BE2C (cell line): Measurements from ENCODE around the gene CBFA2T2.

ENCODE experiments used
- DNase-seq: peaks from one replicate; pipeline ENCODE4 v3.0.0-alpha.2; 2020
- H3K27me3 ChIP-seq: fragments of 250-450 bp; sonication (Bioruptor Pico); 2 replicates; pipeline ENCODE4 v1.5.1; 2020; ENCODE audit warnings: mild to moderate bottlenecking
- H3K36me3 ChIP-seq: fragments of 250-450 bp; sonication (Bioruptor Pico); 2 replicates; pipeline ENCODE4 v1.5.1; 2020; ENCODE audit warnings: mild to moderate bottlenecking
- H3K4me1 ChIP-seq: fragments of 250-450 bp; sonication (Bioruptor Pico); 2 replicates; pipeline ENCODE4 v1.5.1; 2020
- H3K4me3 ChIP-seq: 2 replicates; pipeline ENCODE4 v1.5.1; 2011; ENCODE audit warnings: low read depth, low read length
- H3K9me3 ChIP-seq: fragments of 250-450 bp; sonication (Bioruptor Pico); 2 replicates; pipeline ENCODE4 v1.5.1; 2020
- TF ChIP-seq, protein P1 (sequence below): IDR thresholded peaks from 2 replicates; pipeline ENCODE4 v1.5.1; 2012; ENCODE audit warnings: mild to moderate bottlenecking, low read depth, low read length

CBFA2T2 gene

DNA sequence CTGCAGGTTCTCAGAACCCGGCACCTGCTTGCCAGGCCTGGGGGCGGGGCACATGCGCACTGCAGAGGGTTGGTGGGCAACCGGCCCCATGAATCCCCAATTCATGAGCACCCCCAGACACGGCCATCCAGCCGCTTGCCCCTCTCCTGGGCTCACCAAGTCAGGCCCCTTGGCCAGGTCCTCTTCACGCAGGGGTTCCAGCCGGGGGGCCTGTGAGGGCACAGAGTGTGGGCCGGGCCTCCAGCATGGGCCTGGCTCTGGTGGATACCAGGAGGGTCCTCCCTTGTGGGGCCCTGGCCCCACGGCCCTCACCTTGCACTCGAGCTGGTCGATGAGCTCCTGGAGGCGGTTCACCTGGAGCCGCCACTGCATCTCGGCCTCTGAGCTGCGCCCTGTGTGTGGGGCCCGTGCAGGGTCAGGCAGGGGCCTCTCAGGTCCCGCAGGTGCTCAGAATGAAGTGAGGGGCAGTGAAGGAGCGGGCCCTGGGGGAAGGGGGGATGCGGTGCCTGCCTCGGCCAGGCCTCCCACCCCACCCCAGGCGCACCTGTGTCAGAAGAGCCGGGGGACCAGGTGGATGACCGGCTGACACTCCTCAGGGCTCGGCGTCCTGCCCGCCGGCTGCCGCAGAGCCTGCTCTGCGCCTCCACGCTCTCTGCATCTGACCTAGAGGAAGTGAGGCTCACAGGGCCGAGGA, 169.6 kb downstream of the CBFA2T2 start:
- H3K4me1 ChIP-seq = no peaks in the 10 kb centered on the region
- H3K27me3 ChIP-seq = no peaks in the 10 kb centered on the region

DNA sequence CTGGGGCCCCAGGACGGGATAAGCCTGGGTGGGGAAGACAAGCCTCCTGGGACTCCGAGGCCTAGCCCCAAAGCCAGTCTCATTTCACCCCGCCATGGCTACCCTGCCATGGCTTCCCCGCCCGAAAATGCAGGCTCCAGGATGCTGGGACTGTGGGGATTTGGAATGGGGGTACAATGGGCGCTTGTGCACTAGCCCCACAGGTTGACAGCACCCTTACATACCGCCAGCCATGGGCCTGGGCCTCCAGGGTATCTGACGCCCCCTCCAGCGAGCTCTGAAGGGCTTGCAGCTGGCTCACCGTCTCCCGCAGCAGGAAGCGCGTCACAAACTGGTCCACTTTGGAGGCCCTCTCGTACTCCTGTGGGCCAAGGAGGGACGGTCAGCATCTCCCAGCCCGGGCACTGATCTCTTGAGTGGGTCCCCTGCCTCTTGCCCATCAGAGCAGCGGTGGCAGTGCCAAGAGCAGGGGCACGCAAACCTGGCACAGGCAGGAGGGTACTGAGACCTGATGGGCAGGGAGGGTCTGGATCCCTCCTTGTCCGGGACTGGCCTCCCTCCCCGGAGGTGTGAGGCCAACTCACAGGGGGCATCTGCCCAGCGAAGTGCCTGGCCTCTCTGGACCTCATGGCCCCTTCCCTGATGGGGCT, 170.3 kb downstream of the CBFA2T2 start:
- Histone ChIP-seq H3K4me3 (no peak overlapping the region), H3K9me3 (no peaks in the 10 kb centered on the region), H3K27me3 (no peaks in the 10 kb centered on the region), H3K36me3 (peaks cover 13% of the 10 kb centered on the region), H3K4me1 (no peaks in the 10 kb centered on the region)
- TF ChIP-seq, protein P1, sequence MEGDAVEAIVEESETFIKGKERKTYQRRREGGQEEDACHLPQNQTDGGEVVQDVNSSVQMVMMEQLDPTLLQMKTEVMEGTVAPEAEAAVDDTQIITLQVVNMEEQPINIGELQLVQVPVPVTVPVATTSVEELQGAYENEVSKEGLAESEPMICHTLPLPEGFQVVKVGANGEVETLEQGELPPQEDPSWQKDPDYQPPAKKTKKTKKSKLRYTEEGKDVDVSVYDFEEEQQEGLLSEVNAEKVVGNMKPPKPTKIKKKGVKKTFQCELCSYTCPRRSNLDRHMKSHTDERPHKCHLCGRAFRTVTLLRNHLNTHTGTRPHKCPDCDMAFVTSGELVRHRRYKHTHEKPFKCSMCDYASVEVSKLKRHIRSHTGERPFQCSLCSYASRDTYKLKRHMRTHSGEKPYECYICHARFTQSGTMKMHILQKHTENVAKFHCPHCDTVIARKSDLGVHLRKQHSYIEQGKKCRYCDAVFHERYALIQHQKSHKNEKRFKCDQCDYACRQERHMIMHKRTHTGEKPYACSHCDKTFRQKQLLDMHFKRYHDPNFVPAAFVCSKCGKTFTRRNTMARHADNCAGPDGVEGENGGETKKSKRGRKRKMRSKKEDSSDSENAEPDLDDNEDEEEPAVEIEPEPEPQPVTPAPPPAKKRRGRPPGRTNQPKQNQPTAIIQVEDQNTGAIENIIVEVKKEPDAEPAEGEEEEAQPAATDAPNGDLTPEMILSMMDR = no peak
- DNase-seq = no peak

More for the DNA sequence above, 169.6 kb downstream of the CBFA2T2 start:
- TF ChIP-seq, protein P1 = no peak
- Histone ChIP-seq H3K4me3 (no peak overlapping the region), H3K36me3 (peaks cover 13% of the 10 kb centered on the region), H3K9me3 (no peaks in the 10 kb centered on the region)
- DNase-seq = no peak

DNA sequence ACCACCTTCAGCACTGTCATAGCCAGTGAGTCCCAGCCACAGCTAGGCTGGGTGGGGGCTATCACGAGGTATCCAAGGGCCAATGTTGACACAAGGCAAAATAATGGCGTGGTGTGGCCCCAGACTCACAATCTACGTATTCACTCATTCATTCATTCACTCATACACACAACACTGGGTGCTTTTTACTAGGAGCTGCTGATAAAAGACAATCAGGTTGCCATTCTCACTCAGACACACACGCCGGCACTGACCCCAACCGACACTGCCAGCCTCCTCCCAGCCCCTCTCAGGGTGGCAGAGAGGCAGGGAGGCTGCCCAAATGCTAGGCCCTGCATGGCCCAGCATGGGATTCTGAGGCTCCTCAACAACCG, 170.8 kb downstream of the CBFA2T2 start:
- Histone ChIP-seq H3K4me1 (no peaks in the 10 kb centered on the region), H3K4me3 (no peak overlapping the region), H3K27me3 (no peaks in the 10 kb centered on the region), H3K36me3 (peaks cover 13% of the 10 kb centered on the region), H3K9me3 (no peaks in the 10 kb centered on the region)
- TF ChIP-seq, protein P1 = no peak
- no peak for DNase-seq

DNA sequence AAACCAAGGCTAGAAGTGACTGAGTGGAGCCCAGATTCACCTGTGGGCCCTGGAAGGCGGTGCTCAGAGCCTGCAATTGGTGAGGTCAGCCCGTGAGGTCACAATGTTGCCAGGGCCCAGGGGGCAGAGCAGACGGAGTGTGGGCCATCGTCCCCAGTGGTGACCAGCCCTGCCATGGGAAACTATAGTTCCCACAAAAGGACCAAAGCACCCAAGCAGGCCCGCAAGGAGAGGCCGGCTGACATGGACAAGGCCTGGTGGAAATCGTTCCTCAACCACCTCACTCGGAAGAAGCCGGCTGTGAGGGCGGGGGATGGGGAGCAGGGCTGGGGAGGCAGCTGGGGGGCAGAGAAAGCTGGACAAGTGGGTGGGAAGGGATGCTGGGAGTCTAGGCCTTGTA, 172.3 kb downstream of the CBFA2T2 start, which contains the start of gene C20orf144:
Gene C20orf144, plus strand, starts transcription at position 156 of the 400 bp plus-strand sequence. Its CDS starts 19 bp downstream, at position 175.
- TF ChIP-seq, protein P1 = no peak
- Histone ChIP-seq H3K9me3 (no peaks in the 10 kb centered on the region), H3K36me3 (peaks cover 13% of the 10 kb centered on the region), H3K4me1 (peaks cover 5% of the 10 kb centered on the region), H3K4me3 (peak within 1 kb of the TSS; percentile 81), H3K27me3 (no peaks in the 10 kb centered on the region)
- no peak for DNase-seq

DNA sequence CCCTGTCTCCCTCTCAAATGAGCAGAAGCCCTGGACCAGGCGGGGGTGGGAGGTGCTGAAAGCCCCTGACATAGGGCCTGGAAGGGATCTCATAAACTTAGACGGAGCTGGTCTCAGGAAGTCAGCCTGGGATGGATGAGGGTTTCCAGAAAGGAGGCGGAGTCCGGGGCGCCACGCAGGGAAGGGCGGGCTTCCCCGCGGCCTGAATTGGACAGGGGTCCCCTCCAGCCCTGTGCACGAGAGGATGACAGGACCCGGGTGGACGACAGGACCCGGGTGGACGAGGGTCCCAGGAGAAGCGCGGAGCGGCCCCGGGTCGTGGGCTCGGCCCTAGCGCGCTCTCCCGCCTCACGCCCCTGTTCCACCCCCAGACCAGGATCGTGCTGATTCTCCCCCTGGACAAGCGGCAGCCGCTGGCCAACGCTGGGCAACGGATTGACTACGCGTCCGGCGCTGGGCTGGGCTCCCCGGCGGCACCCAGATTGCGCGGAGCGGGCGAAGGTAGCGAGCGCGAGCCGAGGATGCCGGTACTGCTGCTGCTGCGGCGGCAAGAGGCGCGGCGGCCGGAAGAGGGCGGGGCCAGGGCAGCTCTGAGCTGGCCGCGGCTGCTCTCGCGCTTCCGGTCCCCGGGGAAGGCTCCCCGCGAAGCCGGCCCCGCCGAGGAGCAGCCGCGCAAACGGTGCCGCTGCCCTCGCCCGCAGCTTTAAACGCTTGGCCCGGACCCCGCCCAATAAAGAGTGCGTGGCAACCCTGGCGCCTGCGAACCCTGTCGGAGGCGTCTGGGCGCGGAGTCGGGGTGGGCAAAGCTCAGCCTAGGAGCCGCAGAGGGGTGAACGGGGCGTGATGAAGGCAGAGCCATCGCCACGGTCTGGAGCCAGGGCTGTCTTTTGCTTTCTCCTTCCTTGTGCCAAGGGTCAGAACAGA, 173.5 kb downstream of the CBFA2T2 start:
- TF ChIP-seq, protein P1 = no peak
- Histone ChIP-seq H3K27me3 (no peaks in the 10 kb centered on the region), H3K36me3 (peaks cover 11% of the 10 kb centered on the region), H3K4me3 (peak overlapping the region; percentile 81), H3K9me3 (no peaks in the 10 kb centered on the region), H3K4me1 (peaks cover 5% of the 10 kb centered on the region)
- DNase-seq = peak; percentile 93
